ENCODE results near the gene STAC3.

DNA sequence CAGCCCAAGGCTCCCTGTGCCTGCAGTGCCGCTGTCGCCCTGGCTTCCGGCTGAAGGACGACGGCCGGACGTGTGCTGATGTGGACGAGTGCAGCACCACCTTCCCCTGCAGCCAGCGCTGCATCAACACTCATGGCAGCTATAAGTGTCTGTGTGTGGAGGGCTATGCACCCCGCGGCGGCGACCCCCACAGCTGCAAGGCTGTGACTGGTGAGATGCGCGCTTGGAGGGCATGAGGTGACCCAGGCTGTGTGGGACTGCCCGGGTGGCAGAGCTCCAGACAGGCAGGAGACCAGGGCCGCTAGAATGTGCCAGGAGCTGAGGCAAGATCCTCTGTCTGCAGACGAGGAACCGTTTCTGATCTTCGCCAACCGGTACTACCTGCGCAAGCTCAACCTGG, 54.0 kb downstream of the STAC3 start:
- TF ChIP-seq, protein P1, sequence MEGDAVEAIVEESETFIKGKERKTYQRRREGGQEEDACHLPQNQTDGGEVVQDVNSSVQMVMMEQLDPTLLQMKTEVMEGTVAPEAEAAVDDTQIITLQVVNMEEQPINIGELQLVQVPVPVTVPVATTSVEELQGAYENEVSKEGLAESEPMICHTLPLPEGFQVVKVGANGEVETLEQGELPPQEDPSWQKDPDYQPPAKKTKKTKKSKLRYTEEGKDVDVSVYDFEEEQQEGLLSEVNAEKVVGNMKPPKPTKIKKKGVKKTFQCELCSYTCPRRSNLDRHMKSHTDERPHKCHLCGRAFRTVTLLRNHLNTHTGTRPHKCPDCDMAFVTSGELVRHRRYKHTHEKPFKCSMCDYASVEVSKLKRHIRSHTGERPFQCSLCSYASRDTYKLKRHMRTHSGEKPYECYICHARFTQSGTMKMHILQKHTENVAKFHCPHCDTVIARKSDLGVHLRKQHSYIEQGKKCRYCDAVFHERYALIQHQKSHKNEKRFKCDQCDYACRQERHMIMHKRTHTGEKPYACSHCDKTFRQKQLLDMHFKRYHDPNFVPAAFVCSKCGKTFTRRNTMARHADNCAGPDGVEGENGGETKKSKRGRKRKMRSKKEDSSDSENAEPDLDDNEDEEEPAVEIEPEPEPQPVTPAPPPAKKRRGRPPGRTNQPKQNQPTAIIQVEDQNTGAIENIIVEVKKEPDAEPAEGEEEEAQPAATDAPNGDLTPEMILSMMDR (IDR thresholded peaks at IDR 0.05) = no peak
- TF ChIP-seq POLR2A (IDR thresholded peaks at IDR 0.05) = no peak
